Measurements from ENCODE around the gene CTNND1. TPM values are rescaled to one million over a fixed set of nuclear protein-coding genes. Genes with fewer than 3 reads are reported as not detected.

The CTNND1 gene
- total RNA-seq, 1 donor from 2014 or later = 105 TPM

- TF ChIP-seq CTCF (IDR thresholded peaks at IDR 0.05; ENCODE audit: insufficient read depth, low read length, poor library complexity, severe bottlenecking) = no peak
- no peak for DNase-seq (ENCODE audit: low read depth)
- H3K36me3 ChIP-seq (ENCODE audit: control insufficient read depth, insufficient read depth, low read length) = peaks cover 2% of the 10 kb centered on the region
Measured at GRCh38 chr11:57744357-57744756, 17.2 kb upstream of the CTNND1 start.

DNA sequence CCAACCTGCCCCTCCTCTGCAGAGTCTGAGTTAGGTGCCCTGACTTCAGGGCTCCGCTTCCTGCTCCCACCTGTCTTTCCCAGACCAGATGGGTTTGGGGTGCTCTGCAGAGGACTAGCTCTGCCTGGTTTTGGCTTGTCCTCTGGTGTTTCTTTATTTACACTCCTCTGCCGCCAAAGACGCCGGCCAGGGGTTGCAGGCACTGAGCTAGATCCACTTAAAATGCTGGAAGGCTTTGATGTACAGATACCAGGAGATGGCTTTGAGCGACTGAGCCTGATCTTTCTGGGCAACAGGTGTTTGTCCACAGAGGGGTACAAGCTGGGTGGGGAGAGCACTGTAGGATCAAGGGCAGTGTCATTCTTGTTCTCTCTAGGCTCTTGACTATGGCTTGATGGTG, 16.4 kb upstream of the CTNND1 start:
- peaks cover 2% of the 10 kb centered on the region for H3K36me3 ChIP-seq (ENCODE audit: control insufficient read depth, insufficient read depth, low read length)
- no peak overlapping the region for H3K4me3 ChIP-seq (ENCODE audit: low read depth, low read length)
- DNase-seq (ENCODE audit: low read depth) = no peak
- no peak for TF ChIP-seq CTCF (IDR thresholded peaks at IDR 0.05; ENCODE audit: insufficient read depth, low read length, poor library complexity, severe bottlenecking)
- no peaks in the 10 kb centered on the region for H3K27me3 ChIP-seq (ENCODE audit: control insufficient read depth, insufficient read depth, low read length)

More at GRCh38 chr11:57744357-57744756, 17.2 kb upstream of the CTNND1 start:
- Histone ChIP-seq H3K4me3 (ENCODE audit: low read depth, low read length) (no peak overlapping the region), H3K27me3 (ENCODE audit: control insufficient read depth, insufficient read depth, low read length) (no peaks in the 10 kb centered on the region)

DNA sequence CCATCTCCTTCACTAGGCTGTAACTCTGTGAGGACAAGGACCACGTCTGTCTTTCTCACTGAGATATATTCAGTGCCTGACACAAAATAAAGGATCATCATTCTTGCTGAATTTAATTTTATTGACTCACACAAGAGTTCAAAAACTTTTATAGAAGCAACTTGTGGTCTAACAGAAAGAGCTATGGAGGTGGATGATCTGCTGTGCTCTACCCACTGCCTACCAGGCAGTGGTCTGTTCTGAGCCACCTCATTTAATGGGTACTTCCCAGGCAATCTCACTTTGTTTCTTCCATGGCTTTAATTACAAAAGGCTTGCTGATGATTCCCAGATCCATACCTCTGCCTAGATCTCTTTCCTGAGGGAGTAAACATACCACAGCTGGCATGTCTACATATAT, 14.7 kb upstream of the CTNND1 start:
- no peaks in the 10 kb centered on the region for H3K27me3 ChIP-seq (ENCODE audit: control insufficient read depth, insufficient read depth, low read length)
- no peak for TF ChIP-seq CTCF (IDR thresholded peaks at IDR 0.05; ENCODE audit: insufficient read depth, low read length, poor library complexity, severe bottlenecking)
- peaks cover 2% of the 10 kb centered on the region for H3K36me3 ChIP-seq (ENCODE audit: control insufficient read depth, insufficient read depth, low read length)
- DNase-seq (ENCODE audit: low read depth) = no peak
- no peak overlapping the region for H3K4me3 ChIP-seq (ENCODE audit: low read depth, low read length)

GRCh38 chr11:57751176-57751575, 10.4 kb upstream of the CTNND1 start:
- Histone ChIP-seq H3K4me3 (ENCODE audit: low read depth, low read length) (no peak overlapping the region), H3K27me3 (ENCODE audit: control insufficient read depth, insufficient read depth, low read length) (no peaks in the 10 kb centered on the region), H3K36me3 (ENCODE audit: control insufficient read depth, insufficient read depth, low read length) (no peaks in the 10 kb centered on the region)
- TF ChIP-seq CTCF (IDR thresholded peaks at IDR 0.05; ENCODE audit: insufficient read depth, low read length, poor library complexity, severe bottlenecking) = no peak
- no peak for DNase-seq (ENCODE audit: low read depth)

DNA sequence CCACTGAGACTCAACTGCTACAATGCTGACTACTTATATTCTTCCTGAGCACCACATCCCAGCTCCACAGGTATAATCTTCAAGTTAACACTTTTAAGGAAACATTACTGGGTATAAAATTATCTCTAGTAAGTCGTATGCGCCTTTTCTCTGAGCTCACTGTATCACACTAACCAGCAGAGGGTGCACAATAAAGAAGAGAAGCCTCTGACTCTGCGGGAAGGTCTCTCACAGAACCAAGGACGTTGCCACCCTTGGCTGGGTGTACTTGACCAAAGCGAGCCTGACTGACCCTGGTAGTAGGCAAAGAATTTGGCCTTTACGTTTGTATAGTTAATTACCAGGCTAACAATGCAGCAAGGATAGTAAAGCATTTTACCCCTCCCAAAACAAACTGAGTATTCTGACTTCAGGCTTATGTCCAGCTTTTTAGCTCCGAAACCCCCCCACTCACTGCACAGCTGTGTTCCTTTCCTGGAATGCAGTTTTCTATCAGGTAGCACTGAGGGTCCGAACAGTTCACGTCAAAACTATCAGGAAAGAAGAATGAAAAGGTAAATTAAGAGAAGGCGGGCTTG, 9.8 kb upstream of the CTNND1 start, which contains the start of gene BTBD18:
Gene BTBD18 (minus strand): TSS at position 144 of the 578 bp plus-strand sequence. CDS start 631 bp downstream, outside the sequence.
- TF ChIP-seq CTCF (IDR thresholded peaks at IDR 0.05; ENCODE audit: insufficient read depth, low read length, poor library complexity, severe bottlenecking) = peak; percentile 59

GRCh38 chr11:57752954-57753353, 8.6 kb upstream of the CTNND1 start:
- H3K36me3 ChIP-seq (ENCODE audit: control insufficient read depth, insufficient read depth, low read length) = no peaks in the 10 kb centered on the region
- no peaks in the 10 kb centered on the region for H3K27me3 ChIP-seq (ENCODE audit: control insufficient read depth, insufficient read depth, low read length)
- no peak for DNase-seq (ENCODE audit: low read depth)
- TF ChIP-seq CTCF (IDR thresholded peaks at IDR 0.05; ENCODE audit: insufficient read depth, low read length, poor library complexity, severe bottlenecking) = no peak
- no peak overlapping the region for H3K4me3 ChIP-seq (ENCODE audit: low read depth, low read length)

More for the DNA sequence above, 9.8 kb upstream of the CTNND1 start, which contains the start of gene BTBD18:
- no peak for DNase-seq (ENCODE audit: low read depth)
- Histone ChIP-seq H3K27me3 (ENCODE audit: control insufficient read depth, insufficient read depth, low read length) (no peaks in the 10 kb centered on the region), H3K4me3 (ENCODE audit: low read depth, low read length) (no peak within 1 kb of the TSS), H3K36me3 (ENCODE audit: control insufficient read depth, insufficient read depth, low read length) (no peaks in the 10 kb centered on the region)
